ENCODE results near the gene WDFY3.
"Not testable (repeated sequence)": the region's sequence is repeated elsewhere in the genome, so short reads cannot be mapped to it uniquely, and the experiment has no call there.

The WDFY3 gene

DNA sequence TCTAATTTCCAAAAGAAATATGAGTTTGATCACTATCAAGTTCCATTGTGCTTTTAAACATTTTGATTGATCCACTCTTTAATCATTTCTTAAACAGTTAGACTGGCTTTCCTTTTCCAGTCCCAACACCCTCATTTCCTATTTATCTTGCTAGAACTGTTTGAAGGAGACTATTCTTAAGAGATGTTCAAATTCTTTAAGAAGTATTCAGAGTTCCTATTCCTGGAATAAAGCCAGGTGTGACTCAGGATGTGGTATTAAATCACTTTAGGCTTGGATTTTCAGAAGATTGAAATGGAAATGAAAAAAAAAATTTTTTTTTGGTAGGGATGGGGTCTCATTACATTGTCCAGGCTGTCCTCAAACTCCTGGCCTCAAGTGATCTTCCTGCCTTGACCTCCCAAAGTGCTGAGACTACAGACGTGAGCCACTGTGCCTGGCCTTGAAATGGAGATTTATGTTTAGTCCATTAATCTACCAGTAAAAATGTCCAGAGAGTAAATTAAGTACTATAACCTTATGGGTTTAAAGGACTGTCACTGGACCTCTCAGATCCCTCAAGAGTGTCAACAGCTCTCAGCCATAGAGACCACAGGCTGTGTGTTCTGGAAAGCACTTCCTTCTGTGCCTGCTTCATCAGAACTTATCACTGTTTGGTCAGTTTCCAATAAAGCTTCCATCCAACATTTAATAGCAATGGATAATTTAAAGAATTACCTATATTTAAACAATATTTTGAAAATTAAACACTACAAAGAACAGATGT lies 292.8 kb downstream of the WDFY3 start:
- H2AFZ ChIP-seq (ENCODE audit: low read depth, low read length), result no peak overlapping the region
- H3K4me3 ChIP-seq (ENCODE audit: low read length), result no peak overlapping the region
- H3K27me3 ChIP-seq (ENCODE audit: insufficient read depth, low read length), result no peaks in the 10 kb centered on the region
- no peaks in the 10 kb centered on the region for H3K9me3 ChIP-seq (ENCODE audit: low read length)
- H3K36me3 ChIP-seq (ENCODE audit: insufficient read depth, low read length), result peaks cover 75% of the 10 kb centered on the region
- no peaks in the 10 kb centered on the region for H3K4me1 ChIP-seq (ENCODE audit: insufficient read depth, low read length)

DNA sequence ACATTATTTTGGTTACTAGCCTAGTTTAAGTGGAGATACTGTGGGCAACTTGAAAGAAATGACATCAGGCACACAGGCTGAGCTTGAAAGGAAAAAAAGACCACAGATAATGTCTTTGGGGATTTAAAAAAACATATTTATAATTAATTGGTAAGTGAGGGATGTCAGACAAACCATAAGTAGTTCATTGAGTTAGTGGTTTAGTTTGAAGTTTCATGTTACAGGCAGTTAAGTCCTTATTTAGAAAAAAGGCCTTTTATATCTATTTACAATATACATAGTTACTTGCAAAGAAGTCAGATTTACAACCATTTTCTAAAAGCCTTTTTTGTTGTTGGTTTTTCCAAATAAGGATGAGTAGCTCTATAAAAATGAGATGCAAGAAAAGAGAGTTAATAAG lies 294.3 kb downstream of the WDFY3 start:
- Histone ChIP-seq H3K27me3 (ENCODE audit: insufficient read depth, low read length) (no peaks in the 10 kb centered on the region), H3K4me3 (ENCODE audit: low read length) (no peak overlapping the region), H3K4me1 (ENCODE audit: insufficient read depth, low read length) (no peaks in the 10 kb centered on the region), H2AFZ (ENCODE audit: low read depth, low read length) (no peak overlapping the region), H3K36me3 (ENCODE audit: insufficient read depth, low read length) (peaks cover 68% of the 10 kb centered on the region), H3K9me3 (ENCODE audit: low read length) (no peaks in the 10 kb centered on the region)

DNA sequence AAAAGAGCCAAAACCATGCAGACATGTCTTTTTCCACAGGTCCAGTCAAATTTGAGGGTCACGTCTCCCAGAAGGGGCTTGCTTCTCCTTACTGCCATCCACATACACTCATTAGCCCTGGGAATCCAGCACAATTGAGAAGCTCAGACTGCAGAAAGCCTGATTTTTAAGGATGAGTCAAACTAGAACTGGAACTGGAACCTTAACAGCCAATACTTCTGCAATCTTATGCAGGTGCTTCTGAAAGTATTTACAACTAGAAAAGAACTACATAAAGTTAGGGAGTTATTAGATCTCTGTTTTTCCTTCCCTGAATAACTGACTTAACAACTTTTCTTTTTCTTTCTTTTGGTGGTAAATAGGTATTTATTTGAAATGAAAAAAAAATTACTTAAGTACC lies 297.3 kb downstream of the WDFY3 start:
- Histone ChIP-seq H2AFZ (ENCODE audit: low read depth, low read length) (no peak overlapping the region), H3K4me1 (ENCODE audit: insufficient read depth, low read length) (no peaks in the 10 kb centered on the region), H3K4me3 (ENCODE audit: low read length) (no peak overlapping the region), H3K9me3 (ENCODE audit: low read length) (peaks cover 6% of the 10 kb centered on the region), H3K27me3 (ENCODE audit: insufficient read depth, low read length) (no peaks in the 10 kb centered on the region), H3K36me3 (ENCODE audit: insufficient read depth, low read length) (peaks cover 60% of the 10 kb centered on the region)

DNA sequence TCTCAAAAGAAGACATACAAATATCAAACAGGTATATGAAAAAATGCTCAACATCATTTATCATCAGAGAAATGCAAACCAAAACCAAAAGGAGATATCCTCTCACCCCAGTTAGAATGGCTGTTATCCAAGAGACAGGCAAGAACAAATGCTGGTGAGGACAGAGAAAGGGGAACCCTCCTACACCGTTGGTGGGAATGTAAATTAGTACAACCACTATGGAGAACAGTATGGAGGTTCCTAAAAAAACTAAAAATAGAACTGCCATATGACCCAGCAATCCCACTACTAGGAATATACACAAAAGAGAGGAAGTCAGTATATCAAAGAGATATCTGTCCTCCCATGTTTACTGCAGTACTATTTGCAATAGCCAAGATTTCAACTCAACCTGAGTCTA lies 300.1 kb downstream of the WDFY3 start:
- Histone ChIP-seq H2AFZ (ENCODE audit: low read depth, low read length) (no peak overlapping the region), H3K9me3 (ENCODE audit: low read length) (peaks cover 6% of the 10 kb centered on the region), H3K4me1 (ENCODE audit: insufficient read depth, low read length) (peaks cover 1% of the 10 kb centered on the region), H3K4me3 (ENCODE audit: low read length) (no peak overlapping the region), H3K36me3 (ENCODE audit: insufficient read depth, low read length) (peaks cover 41% of the 10 kb centered on the region), H3K27me3 (ENCODE audit: insufficient read depth, low read length) (no peaks in the 10 kb centered on the region)

DNA sequence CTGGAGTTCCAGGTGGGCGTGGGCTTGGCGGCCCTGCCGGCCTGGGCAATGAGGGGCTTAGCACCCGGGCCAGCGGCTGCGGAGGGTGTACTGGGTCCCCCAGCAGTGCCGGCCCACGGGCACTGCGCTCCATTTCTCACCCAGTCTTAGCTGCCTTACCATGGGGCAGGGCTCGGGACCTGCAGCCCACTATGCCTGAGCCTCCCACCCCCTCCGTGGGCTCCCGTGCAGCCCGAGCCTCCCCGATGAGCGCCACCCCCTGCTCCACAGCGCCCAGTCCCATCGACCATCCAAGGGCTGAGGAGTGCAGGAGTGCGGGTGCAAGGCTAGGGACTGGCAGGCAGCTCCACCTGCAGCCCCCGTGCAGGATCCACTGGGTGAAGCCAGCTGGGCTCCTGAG lies 301.7 kb downstream of the WDFY3 start:
- not testable (repeated sequence) for H3K4me1 ChIP-seq (ENCODE audit: insufficient read depth, low read length); H3K4me3 ChIP-seq (ENCODE audit: low read length); H3K27me3 ChIP-seq (ENCODE audit: insufficient read depth, low read length); H3K9me3 ChIP-seq (ENCODE audit: low read length); H2AFZ ChIP-seq (ENCODE audit: low read depth, low read length)
- peaks cover 31% of the 10 kb centered on the region for H3K36me3 ChIP-seq (ENCODE audit: insufficient read depth, low read length)

DNA sequence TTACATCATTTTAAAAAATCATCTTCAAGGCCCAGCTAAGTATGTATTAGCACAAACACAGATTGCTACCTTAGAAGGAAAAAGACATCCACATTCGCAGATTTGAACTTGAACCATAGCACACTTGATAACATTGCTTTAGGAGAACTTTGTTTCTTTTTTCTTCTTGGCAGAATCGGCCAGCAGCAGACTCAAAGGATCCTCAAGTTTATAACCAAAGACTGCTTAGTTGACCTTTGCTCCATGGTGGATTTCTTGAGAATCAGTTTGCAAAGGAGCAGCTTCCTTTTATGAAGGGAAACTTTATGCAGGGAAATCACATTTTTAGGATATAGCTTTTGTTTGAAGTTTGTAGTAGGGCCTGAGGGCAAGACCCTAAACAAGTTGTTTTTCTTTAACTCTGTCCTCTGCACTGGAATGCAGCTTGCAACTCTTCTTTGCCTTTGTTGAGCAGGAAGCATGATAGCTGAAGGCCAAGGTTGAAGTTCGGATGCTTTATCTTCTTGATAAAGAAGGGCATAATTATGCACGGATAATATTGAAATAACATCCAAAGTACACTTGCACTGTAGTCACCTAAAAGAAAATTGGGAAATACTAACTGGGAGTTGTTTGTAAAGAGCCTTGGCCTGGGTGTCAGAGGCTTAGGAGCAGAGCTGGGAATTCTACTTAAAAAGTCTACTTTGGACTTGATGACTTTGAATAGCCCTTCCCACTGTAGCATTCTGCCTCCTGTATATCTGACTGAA lies 305.1 kb downstream of the WDFY3 start:
- peaks cover 8% of the 10 kb centered on the region for H3K9me3 ChIP-seq (ENCODE audit: low read length)
- no peak overlapping the region for H2AFZ ChIP-seq (ENCODE audit: low read depth, low read length)
- peaks cover 9% of the 10 kb centered on the region for H3K4me1 ChIP-seq (ENCODE audit: insufficient read depth, low read length)
- peaks cover 4% of the 10 kb centered on the region for H3K36me3 ChIP-seq (ENCODE audit: insufficient read depth, low read length)
- H3K4me3 ChIP-seq (ENCODE audit: low read length), result no peak overlapping the region
- no peaks in the 10 kb centered on the region for H3K27me3 ChIP-seq (ENCODE audit: insufficient read depth, low read length)

DNA sequence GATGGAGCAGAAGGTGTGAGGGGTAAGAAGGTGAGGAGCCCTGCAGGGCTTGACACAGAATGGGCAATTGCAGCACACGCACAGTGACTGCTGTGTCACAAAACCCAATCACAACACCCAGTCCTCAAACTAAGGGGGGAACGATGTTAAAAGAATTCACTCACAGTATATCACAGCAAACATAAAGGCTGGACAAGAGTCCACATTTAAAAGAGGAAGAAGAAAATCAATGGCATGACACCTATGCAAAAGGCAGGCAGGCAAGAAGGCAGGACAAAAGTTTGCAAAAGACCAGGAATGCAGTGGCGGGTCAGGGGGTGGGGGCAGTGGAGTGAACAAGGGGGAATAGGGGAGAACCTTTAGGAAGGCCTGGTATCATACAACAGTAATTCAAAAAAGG lies 305.9 kb downstream of the WDFY3 start:
- Histone ChIP-seq H2AFZ (ENCODE audit: low read depth, low read length) (no peak overlapping the region), H3K4me1 (ENCODE audit: insufficient read depth, low read length) (peaks cover 9% of the 10 kb centered on the region), H3K36me3 (ENCODE audit: insufficient read depth, low read length) (no peaks in the 10 kb centered on the region), H3K4me3 (ENCODE audit: low read length) (no peak overlapping the region), H3K9me3 (ENCODE audit: low read length) (peaks cover 7% of the 10 kb centered on the region), H3K27me3 (ENCODE audit: insufficient read depth, low read length) (no peaks in the 10 kb centered on the region)

DNA sequence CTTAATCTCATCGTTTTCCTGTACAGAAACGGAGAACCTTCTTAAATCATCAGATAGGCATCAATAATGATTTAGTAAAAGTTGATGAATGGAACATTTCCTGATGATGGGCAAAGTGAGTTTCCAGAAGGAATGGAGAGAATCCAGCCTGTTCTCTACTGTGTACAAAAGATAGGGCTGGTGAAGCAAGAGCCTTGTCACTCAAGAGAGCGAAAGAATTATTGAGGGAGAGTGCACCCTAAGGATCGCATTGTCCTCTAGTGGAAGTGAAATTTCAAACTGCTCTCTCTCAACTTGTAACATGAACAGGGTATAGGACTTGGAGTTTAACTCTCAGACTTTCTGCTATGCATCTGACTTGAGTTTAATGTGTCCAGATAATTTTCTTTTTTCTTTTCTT lies 314.0 kb downstream of the WDFY3 start:
- Histone ChIP-seq H3K4me3 (ENCODE audit: low read length) (no peak overlapping the region), H2AFZ (ENCODE audit: low read depth, low read length) (no peak overlapping the region)

DNA sequence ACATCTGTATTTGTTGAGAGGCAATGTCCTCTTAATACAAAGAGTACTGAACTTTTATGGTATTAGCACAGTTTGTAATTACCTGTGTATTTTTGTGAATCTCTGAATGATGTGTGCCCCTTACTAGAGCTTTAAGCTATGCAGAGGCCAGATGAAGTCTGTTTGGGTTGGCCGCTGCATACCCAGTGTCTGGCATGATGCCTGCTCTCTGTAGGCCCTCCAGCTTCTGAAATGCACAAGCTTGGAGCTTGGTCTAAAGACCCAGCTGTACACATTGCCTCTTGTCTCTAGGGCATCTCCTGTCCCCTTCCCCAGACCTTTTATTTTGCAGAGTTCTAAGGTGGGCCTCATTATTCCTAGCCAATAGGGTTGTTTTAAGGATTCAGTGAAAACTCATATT lies 315.0 kb downstream of the WDFY3 start:
- H3K27me3 ChIP-seq (ENCODE audit: insufficient read depth, low read length), result no peaks in the 10 kb centered on the region
- no peaks in the 10 kb centered on the region for H3K9me3 ChIP-seq (ENCODE audit: low read length)
- no peak overlapping the region for H2AFZ ChIP-seq (ENCODE audit: low read depth, low read length)
- peaks cover 25% of the 10 kb centered on the region for H3K4me1 ChIP-seq (ENCODE audit: insufficient read depth, low read length)
- no peaks in the 10 kb centered on the region for H3K36me3 ChIP-seq (ENCODE audit: insufficient read depth, low read length)
- no peak overlapping the region for H3K4me3 ChIP-seq (ENCODE audit: low read length)

More for the DNA sequence above, 314.0 kb downstream of the WDFY3 start:
- H3K27me3 ChIP-seq (ENCODE audit: insufficient read depth, low read length), result no peaks in the 10 kb centered on the region
- H3K4me1 ChIP-seq (ENCODE audit: insufficient read depth, low read length), result peaks cover 18% of the 10 kb centered on the region
- no peaks in the 10 kb centered on the region for H3K36me3 ChIP-seq (ENCODE audit: insufficient read depth, low read length)
- H3K9me3 ChIP-seq (ENCODE audit: low read length), result no peaks in the 10 kb centered on the region

DNA sequence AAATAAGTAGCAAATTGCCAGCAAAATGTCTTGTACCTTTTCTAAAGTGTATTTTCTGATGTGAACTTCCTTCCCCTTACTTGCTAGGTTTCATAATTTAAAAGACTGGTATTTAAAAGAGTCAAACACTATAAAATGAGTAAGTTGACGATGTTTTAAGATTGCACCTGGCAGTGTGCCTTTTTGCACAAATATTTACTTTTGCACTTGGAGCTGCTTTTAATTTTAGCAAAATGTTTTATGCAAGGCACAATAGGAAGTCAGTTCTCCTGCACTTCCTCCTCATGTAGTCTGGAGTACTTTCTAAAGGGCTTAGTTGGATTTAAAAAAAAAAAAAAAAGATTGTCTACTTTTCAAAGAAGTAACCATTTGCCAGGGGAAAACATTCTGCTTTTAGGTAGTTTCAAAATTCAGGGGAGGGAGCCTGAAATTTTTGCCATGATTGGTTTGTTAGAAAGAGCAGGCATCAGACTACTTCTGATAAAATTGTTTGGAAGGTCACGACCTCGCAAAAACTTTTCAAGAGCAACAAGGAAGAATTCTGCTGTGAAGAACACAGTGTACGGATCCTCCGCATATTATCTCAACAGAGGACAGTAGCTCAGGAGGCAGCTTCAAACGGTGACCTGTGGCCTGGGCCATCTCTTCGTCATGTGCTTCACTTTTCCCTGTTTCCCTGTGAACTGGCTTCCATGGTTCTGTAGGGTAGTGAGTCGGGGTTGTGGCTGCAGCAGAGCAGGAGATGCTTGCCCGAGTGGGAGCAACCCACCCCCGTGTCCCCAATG lies 317.4 kb downstream of the WDFY3 start:
- Histone ChIP-seq H2AFZ (ENCODE audit: low read depth, low read length) (no peak overlapping the region), H3K36me3 (ENCODE audit: insufficient read depth, low read length) (no peaks in the 10 kb centered on the region), H3K27me3 (ENCODE audit: insufficient read depth, low read length) (no peaks in the 10 kb centered on the region), H3K9me3 (ENCODE audit: low read length) (no peaks in the 10 kb centered on the region), H3K4me1 (ENCODE audit: insufficient read depth, low read length) (peaks cover 25% of the 10 kb centered on the region), H3K4me3 (ENCODE audit: low read length) (no peak overlapping the region)

DNA sequence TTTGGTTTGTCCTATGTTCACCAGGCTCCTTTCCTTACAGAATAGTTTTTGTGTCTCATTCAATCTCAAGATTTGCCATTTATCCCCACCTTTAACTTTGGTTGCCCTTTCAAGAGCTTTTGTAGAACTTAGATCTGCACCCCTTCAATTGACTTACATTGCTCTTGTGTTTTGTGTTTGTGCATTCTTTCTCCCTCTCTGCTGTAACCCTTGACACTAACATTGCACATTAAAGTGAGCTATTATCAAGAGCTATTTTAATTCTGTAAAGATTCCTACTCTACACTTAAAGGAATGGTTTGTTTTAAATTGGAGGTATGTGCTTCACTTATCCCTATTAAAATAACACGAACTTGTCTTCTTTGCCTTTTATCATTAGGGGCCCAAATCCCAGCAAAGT lies 318.3 kb downstream of the WDFY3 start:
- no peaks in the 10 kb centered on the region for H3K9me3 ChIP-seq (ENCODE audit: low read length)
- H3K4me1 ChIP-seq (ENCODE audit: insufficient read depth, low read length), result peaks cover 25% of the 10 kb centered on the region
- no peak overlapping the region for H3K4me3 ChIP-seq (ENCODE audit: low read length)
- H3K36me3 ChIP-seq (ENCODE audit: insufficient read depth, low read length), result no peaks in the 10 kb centered on the region
- no peak overlapping the region for H2AFZ ChIP-seq (ENCODE audit: low read depth, low read length)
- H3K27me3 ChIP-seq (ENCODE audit: insufficient read depth, low read length), result no peaks in the 10 kb centered on the region

DNA sequence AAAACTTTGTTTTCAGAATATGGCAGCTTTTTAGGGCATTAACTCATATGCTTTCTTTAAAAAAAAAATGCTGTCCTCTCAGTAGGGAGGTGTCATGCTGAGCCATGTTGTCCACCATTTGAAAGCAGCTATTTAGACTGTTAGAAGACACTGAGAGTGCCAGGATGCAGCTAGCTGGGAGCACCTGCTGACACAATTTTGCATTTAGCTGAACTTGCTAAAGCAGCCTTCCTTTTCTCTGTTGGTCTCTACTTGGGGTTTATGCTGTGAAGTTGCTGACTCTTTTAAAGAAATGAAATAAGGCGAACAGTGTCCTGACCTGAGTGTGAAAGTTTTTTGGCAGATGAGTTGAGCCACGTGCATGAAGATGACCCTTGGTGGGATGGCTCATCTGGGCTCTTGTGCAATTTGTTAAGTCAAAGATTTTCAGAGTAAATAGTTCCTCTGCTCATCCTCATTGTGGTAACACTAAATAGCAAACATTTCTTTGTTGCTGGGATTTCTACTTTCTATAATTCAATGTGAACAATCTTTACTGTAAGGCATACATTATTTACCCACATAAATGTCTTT lies 319.1 kb downstream of the WDFY3 start:
- no peak overlapping the region for H2AFZ ChIP-seq (ENCODE audit: low read depth, low read length)
- H3K36me3 ChIP-seq (ENCODE audit: insufficient read depth, low read length), result no peaks in the 10 kb centered on the region
- peaks cover 23% of the 10 kb centered on the region for H3K4me1 ChIP-seq (ENCODE audit: insufficient read depth, low read length)
- no peaks in the 10 kb centered on the region for H3K9me3 ChIP-seq (ENCODE audit: low read length)
- H3K27me3 ChIP-seq (ENCODE audit: insufficient read depth, low read length), result no peaks in the 10 kb centered on the region
- no peak overlapping the region for H3K4me3 ChIP-seq (ENCODE audit: low read length)

DNA sequence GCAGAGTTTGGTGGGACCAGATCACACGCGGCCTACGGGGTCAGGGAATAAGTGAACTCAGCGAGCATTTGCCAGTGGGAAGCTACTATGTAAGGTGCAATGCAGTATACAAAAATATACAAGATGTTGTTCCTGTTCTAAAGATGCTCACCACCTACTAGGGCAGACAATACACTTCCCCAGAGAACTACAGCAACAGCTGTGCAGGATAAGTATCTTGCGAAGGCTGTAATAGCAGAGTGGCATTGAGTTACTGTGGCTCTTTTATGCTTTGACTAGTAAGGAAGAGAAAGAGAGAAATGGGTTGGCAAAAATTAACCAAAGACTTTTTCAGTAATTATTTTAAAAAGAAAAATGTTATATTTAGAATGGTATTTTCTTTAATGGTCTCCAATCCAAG lies 322.4 kb downstream of the WDFY3 start:
- Histone ChIP-seq H3K36me3 (ENCODE audit: insufficient read depth, low read length) (no peaks in the 10 kb centered on the region), H3K9me3 (ENCODE audit: low read length) (no peaks in the 10 kb centered on the region), H3K4me3 (ENCODE audit: low read length) (no peak overlapping the region), H2AFZ (ENCODE audit: low read depth, low read length) (no peak overlapping the region), H3K4me1 (ENCODE audit: insufficient read depth, low read length) (peaks cover 18% of the 10 kb centered on the region), H3K27me3 (ENCODE audit: insufficient read depth, low read length) (no peaks in the 10 kb centered on the region)

Data from neuron (in vitro differentiated cells).